ENCODE results near the gene TBC1D2B. TPM values are rescaled to one million over a fixed set of nuclear protein-coding genes. Genes with fewer than 3 reads are reported as not detected.

TBC1D2B gene
- total RNA-seq, 1 donor from 2014 or later = 22.1 TPM

- Mint-ChIP-seq H3K27ac (no peak overlapping the region), H3K4me3 (no peak overlapping the region)
- DNase-seq (ENCODE audit: extremely low spot score, unreplicated experiment) = no peak
Measured at GRCh38 chr15:78085928-78086327, 8.4 kb upstream of the TBC1D2B start.

GRCh38 chr15:78084449-78084750 lies 6.9 kb upstream of the TBC1D2B start:
- DNase-seq (ENCODE audit: extremely low spot score, unreplicated experiment) = no peak
- Mint-ChIP-seq H3K27me3 (no peaks in the 10 kb centered on the region), H3K9me3 (no peaks in the 10 kb centered on the region), H3K36me3 (no peaks in the 10 kb centered on the region), H3K4me3 (no peak overlapping the region), H3K4me1 (ENCODE audit: unreplicated experiment) (peaks cover 4% of the 10 kb centered on the region), H3K27ac (no peak overlapping the region)
- TF ChIP-seq CTCF (conservative IDR thresholded peaks at IDR 0.05) = no peak

More at GRCh38 chr15:78085928-78086327, 8.4 kb upstream of the TBC1D2B start:
- no peak for TF ChIP-seq CTCF (conservative IDR thresholded peaks at IDR 0.05)
- H3K27me3 Mint-ChIP-seq = no peaks in the 10 kb centered on the region
- H3K4me1 Mint-ChIP-seq (ENCODE audit: unreplicated experiment) = peaks cover 4% of the 10 kb centered on the region
- no peaks in the 10 kb centered on the region for H3K36me3 Mint-ChIP-seq
- H3K9me3 Mint-ChIP-seq = no peaks in the 10 kb centered on the region

- no peaks in the 10 kb centered on the region for H3K36me3 Mint-ChIP-seq
- H3K4me1 Mint-ChIP-seq (ENCODE audit: unreplicated experiment) = peaks cover 3% of the 10 kb centered on the region
- no peak for DNase-seq (ENCODE audit: extremely low spot score, unreplicated experiment)
- TF ChIP-seq CTCF (conservative IDR thresholded peaks at IDR 0.05) = no peak
- H3K4me3 Mint-ChIP-seq = no peak overlapping the region
- no peaks in the 10 kb centered on the region for H3K27me3 Mint-ChIP-seq
- H3K9me3 Mint-ChIP-seq = no peaks in the 10 kb centered on the region
- H3K27ac Mint-ChIP-seq = no peak overlapping the region
Measured at GRCh38 chr15:78083687-78084448, 6.4 kb upstream of the TBC1D2B start.

- no peaks in the 10 kb centered on the region for H3K4me1 Mint-ChIP-seq (ENCODE audit: unreplicated experiment)
- H3K4me3 Mint-ChIP-seq = no peak overlapping the region
- TF ChIP-seq CTCF (conservative IDR thresholded peaks at IDR 0.05) = no peak
- H3K36me3 Mint-ChIP-seq = no peaks in the 10 kb centered on the region
- H3K27me3 Mint-ChIP-seq = no peaks in the 10 kb centered on the region
- no peak overlapping the region for H3K27ac Mint-ChIP-seq
- no peak for DNase-seq (ENCODE audit: extremely low spot score, unreplicated experiment)
- H3K9me3 Mint-ChIP-seq = no peaks in the 10 kb centered on the region
Measured at GRCh38 chr15:78083186-78083585, 5.7 kb upstream of the TBC1D2B start.

GRCh38 chr15:78082743-78083110 lies 5.2 kb upstream of the TBC1D2B start:
- Mint-ChIP-seq H3K27ac (no peak overlapping the region), H3K4me1 (ENCODE audit: unreplicated experiment) (no peaks in the 10 kb centered on the region), H3K27me3 (no peaks in the 10 kb centered on the region), H3K4me3 (no peak overlapping the region), H3K36me3 (no peaks in the 10 kb centered on the region), H3K9me3 (no peaks in the 10 kb centered on the region)
- TF ChIP-seq CTCF (conservative IDR thresholded peaks at IDR 0.05) = no peak
- DNase-seq (ENCODE audit: extremely low spot score, unreplicated experiment) = no peak
